ENCODE data around the gene TRAF3IP3.

Gene TRAF3IP3

DNA sequence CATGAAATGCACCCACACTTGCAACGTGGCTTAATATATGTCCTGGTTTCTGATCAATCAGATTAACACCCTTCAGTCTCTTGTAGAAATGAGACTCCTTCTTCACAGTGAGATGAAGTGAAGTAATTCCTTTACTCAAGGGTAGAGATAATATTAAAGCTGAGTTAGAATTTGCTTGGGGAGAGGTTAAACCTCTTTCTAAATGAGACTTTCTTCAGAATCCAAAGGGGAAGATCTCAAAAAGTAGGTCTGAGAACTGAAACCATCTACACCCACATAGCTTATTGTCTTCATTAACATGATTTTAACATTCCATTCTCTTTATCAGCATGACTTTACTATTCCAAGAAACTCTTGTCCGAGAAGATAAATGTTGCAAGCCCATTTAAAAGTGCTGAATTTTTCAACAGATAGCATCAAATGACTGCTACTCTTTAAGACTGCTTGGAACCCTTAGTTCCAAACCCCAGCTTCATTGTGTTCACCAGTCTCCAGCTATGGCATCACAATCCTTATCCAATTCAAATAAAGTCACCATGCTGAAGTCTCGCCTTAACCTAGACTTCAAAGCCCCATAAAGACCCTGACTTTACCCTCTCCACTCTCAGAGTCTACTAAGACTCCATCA, 19.2 kb upstream of the TRAF3IP3 start:
- DNase-seq, result no peak

DNA sequence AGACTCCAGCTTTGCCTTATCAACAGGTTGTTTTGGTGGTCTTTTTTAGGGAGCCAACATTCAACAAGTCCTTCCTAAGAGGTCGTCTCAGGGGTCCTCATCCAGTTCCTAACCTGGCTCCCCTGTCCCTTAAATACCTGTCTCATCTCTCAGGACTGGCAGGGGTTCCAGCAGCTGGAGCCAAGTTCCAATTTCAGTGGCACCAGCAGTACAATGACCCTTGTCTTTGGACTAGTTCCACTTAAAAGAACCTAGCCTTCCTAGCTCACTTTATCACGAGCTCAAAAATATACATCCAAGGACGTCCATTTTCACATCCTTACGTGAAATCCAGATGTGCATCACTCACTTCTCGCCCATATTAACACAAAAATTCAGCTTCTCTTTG, 18.7 kb upstream of the TRAF3IP3 start:
- no peak for DNase-seq

DNA sequence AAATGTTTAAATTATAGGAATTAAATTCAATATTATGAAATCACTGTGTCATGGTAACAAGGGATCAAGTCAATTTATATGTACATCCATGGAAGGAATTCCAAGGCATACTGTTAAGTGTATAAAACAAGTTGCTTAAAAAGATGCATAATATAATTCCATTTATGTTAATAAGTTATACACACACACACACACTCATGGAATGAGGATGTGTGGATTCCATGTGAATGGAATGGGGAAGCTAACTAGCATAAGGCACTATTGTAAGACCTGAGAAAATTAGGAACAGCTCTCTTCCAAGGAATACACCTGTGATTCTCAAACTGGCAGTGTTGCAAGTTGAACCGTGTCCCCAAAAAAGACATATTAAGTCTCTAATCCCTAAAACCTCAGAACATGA, 17.6 kb upstream of the TRAF3IP3 start:
- no peak for DNase-seq

DNA sequence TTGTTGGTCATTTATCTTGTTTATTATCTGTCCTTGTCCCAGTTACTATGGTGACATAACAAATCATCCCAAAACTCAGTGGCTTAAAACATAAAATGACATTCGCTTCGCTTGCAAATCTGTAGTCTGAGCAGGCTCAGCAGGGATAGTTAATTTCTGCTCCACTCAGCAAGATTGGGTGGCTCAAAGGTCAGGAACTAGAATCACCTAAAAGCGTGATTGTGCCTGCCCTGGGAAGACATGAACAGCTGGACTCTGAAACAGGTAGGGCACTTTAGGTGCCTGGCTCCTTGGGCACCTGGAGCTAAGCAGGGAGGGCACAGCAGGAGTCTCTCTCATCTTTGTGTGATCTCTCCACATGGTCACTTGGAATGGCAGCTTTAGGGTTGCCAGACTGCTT, 14.7 kb upstream of the TRAF3IP3 start:
- no peak for DNase-seq

DNA sequence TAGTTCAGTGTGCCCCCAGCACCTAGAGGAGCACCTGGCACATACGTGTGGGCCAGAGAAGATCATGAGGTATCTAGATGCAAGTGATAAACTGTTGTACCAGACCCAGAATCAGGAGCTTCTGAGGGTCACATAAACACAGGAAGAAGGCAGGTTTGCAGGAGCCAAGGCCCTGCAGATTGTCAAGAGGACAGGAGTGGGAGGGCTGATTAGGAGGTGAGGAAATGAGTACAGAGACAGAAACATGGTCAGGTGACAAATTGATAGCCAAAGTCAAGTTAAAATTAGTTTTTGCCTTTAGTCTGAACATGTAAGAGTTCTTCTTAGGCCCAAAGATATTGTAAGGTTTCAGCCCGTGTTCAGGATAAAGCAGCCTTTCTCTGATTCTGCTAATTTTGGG, 14.0 kb upstream of the TRAF3IP3 start:
- no peak for DNase-seq

DNA sequence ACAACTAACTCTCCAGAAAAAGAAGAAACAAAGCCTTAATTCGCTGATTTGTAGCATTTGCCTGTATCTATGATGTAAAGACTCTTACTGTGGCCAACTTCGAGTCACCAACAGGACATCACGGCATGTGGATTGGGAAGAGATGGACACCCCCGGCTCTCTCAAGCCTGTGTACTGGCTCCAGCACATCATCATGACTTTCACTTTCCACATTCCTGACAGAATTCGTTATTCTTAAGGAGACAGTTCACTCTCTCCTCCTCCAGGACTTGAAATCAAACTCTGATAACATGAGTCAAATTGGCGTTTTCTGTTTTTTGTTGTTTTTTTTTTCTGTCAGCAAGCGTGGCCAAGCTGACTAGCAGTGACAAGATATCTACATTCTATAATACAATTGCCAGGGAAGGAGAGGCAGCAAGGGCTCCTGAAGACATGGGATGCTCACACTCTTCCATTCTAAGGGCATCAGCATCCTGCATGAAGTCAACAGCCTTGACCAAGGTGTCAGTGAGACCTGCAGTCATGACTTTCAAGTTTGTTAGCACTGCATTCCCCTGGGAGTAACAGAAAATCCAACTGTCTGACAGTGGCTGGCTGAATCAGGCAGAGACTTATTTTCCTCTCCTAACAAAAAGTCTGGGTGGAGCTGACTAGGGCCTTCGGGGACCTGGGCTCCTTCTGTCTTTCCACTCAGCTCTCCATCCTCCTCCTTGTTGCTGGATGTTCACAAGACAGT, 13.3 kb upstream of the TRAF3IP3 start:
- peak in 2 of 51 donors; percentile 26 to 38 for DNase-seq

DNA sequence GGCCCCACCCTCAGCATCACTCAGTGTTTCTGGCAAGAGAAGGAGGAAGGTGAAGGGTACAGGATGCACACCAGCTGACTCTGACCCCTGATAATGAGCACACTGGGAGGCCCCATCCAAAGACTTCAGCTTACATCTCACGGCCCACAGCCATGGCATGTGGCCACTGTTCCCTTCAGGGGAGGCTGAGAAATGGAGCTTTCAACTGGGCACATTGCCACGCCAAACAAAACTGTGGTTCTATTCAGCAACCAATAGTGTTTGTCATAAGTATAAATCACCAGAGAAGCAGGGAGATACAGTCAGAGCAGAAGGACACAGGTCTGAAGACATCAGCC, 12.7 kb upstream of the TRAF3IP3 start:
- peak in 10 of 51 donors; percentile 3 to 38 (median 16) for DNase-seq

DNA sequence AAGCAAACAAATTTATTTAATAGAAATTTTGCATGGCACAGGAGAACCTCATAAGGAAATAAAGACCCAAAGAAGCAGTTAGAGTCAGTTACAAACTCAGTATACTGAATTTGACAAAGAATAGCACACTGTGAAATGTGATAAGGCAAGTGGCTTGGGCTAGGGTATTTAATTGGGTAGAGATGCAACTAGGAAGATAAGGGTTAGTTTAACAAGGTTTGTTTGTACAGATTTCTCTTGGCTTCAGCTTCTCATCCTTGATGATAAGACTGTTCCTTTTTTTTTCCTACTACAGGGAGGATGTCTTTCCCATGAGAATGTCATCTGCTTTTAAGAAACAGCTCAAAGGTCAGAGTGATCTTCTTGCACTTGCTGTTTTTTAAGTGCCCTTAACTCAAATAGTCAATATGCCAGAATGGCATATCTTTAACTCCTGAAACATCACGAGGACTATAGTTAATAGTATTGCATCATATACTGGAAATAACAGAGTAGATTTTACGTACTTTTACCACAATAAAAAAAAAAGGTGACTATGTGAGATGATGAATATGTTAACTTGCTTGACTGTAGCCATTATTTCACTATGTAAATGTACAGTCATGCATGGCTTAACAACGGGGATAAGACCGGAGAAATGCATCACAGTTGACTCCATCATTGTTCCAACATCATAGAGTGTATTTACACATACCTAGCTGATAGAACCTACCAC, 9.2 kb upstream of the TRAF3IP3 start:
- no peak for DNase-seq

DNA sequence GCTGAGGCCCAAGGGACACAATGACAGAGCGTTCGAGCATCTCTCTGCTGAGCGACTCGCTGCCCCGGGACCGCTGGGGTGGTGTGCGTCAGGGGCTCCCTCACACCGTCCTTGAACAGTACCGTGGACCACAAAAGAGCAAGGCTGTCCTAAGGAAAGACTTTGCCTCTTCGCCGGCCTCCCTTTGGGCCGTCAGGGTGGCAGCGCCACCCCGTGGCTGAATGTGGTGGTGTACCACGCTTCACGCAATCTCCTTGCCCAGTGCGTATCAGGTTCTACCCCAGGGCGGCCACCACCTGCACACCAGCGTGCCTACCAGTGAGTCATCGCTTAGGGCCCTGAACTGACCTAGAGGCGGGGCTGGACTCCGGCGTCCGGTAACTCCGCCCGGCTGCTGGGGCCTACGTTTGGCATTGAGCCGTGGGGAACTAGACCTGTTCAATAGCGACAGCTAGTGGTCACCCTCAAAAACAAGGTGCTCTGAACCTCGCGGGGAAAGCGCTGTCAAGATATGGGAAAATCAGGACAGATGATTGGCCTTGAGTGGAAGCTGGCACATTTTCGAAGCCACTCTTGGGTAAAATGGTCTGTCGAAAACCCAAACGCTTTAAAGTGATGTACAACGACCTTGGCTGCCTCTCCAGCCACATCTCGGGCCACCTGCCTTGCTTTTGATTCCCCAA, 8.1 kb upstream of the TRAF3IP3 start:
- peak; percentile 28 to 88 (median 73) for DNase-seq

DNA sequence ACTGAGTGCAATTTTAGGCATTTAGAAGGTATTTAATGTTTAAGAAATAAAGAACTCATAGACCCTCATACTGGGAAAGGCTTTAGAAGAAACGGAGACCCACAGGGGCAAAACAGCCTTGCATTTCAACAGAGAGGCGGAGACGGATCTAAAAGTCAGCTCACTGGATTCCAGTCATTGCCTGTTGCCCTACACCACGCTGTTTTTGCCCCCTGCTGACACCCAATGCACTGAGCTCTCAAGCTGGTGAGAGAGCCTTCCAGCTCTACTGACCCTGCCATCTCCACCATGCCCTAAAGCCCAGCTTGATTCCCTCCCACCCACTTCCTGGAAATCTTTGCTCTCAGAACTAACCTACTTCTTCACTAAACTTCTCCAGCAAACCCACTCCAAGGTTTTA, 7.2 kb upstream of the TRAF3IP3 start:
- no peak for DNase-seq

DNA sequence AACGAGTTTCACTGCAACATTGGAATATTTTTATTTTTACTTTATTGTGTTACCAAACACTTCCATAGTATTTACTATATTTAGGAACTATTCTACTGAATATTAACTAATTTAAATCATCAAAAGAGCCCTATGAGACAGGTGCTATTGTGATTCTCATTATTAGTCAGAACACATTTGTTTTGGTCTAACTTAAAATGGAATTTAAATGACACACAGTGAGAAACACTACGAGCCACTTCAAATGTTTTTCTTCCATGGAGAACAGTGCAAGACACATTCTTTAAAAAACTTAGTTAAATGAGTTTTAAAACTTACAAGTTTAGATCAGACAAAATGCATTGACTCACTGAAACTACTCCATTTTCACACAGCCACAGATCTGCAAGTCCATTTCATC, 6.6 kb upstream of the TRAF3IP3 start:
- DNase-seq, result no peak

DNA sequence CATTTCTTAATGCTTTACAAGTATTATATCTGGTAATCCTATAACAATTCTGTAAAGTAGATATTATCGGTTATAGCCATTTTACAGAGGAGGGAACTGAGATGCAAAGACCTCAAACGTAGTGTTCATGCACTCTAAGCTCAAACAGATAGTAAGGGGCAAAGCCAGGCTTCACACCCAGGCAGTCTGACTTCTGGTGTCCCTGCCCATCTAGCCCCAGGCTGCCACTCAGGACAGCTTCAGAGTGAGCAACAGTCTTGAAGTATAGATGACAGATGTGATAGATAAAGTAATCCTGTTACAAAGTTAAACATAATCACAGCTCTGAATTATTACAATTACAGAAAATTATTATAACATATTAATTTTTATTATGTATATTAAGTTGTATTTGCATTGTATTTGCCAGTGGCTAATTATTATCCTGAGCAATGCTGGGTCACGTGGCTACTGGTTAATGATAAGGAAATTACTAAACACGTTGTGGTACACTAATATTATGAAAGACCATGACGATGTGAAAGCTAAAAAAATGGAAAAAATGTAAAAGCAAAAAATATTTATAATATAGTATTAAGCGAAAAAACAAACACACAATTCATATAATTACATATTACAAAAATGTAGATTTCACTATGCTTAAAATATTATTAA, 6.1 kb upstream of the TRAF3IP3 start:
- DNase-seq, result no peak

DNA sequence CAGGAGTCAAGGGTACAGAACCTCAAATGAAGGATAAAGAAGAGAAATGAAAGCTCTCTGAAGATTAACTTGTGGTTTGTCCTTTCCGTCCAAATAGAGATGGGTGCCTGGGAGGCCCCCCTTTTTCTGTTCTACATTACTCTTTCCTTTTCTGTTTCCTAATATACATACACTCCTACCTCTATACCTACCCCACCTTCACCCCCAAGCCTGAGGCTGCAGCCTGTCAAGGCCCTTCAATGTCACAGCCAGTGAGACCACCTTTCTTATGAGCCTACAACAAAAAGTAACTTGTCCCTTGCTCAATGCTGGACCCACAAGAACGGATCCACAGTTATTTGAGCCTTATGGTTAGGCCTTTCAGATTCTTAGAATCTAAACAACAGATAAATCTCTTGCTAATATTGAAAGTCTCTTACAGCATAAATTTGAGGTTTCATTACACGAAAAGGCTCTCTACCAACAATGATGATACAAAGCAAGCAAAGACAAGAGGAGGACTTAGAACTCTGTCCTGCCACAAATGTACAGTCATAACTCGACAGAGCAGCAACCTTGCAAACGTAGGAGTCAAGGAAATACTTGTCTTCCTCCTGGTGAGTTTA, 4.1 kb upstream of the TRAF3IP3 start:
- no peak for DNase-seq

DNA sequence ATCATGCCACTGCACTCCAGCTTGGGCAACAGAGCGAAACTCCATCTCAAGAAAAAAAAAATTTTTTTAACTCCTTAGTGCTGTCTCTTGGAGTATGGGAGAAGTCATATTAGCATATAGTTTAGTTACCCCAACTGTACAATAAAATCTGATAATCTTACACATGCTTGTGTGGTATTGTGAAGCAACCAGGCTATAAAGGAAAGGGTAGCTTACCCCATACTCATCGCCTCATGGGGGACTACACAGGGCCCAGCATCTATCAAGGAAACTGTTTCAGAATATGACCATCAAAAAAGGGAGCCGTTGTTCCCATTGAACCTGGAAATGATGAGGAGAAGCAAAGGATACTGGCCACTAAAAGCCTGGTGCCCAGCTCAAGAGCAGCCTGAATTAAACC, 3.0 kb upstream of the TRAF3IP3 start:
- DNase-seq, result no peak

DNA sequence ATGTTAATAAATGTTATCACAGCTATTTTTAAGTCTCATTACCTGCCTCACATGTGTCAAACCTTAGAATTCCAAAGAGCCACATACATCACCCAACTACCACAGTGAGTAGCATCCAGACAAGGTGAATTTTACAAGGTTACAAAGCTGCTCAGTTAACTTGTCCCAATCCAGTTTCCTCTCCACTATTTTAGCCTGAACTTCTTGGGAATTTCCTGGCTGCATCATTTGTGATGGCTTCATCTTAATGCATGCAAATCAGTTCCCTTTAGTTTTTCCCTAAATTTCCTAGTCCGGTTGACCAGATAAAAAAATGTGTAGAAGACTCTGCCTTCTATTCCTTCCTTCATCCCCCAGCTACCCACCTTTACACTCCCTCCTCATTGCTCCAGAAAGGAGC, 597 bp upstream of the TRAF3IP3 start:
- DNase-seq, result no peak

DNA sequence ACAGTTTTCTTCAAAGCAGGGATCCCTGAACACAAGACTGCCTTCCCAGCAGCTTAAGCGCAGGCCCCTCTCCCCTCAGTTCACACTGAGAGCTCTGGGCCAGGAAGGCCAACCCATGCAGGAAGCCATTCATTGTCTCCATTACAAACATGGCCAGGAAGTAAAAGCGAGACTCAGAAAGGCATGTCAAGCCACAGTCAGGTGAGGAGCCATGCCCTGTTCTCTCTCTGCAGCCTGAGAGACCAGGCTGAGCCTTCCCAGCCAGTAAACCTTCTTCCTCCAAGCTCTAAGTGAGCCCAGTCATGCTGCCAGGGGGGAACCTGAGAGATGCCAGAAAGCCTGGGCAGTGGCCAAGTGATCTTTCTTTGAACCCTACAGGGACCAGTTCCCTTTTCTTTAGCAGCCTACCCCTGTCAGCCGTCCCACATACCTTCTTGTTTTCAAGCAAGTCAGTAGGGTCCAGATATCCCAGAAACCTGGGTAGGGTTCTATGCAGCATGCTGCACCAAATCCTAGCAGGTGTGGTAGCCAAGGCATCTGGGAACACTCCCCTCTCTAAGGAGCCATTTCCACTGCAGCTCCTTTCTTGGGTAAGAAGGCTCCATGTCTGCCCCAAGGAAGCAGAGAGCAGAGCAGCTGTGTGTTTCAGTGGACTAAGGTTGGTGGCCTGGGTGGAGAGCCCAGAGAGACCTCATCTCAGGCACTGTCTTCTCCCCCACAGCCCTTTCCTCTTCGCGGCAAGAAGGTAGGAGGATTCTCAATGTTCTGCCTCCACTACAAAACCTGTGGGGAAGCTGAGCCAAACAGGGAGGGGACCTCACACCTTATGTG, 977 bp downstream of the TRAF3IP3 start:
- DNase-seq, result peak in 17 of 51 donors; percentile 3 to 50 (median 12)

DNA sequence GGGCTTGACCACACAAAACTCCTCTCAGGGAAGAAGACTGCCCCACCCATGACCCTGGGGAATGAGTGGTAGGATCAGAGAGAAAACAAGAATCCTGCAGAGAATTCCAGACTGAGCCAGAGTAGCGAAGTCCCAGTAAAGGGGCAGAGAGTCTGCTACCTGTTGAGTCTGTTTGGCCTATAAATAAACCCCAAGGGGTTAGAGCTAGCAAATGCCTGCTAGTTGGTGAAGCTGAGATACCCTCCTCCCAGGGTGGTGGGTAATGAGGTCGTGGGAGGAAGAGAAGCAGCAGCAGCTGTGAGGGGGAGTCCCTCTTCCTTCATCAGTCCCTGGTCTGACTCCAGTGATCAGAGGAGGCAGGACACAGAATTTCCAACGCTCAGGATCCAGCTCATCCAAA, 2.5 kb downstream of the TRAF3IP3 start:
- DNase-seq, result no peak

DNA sequence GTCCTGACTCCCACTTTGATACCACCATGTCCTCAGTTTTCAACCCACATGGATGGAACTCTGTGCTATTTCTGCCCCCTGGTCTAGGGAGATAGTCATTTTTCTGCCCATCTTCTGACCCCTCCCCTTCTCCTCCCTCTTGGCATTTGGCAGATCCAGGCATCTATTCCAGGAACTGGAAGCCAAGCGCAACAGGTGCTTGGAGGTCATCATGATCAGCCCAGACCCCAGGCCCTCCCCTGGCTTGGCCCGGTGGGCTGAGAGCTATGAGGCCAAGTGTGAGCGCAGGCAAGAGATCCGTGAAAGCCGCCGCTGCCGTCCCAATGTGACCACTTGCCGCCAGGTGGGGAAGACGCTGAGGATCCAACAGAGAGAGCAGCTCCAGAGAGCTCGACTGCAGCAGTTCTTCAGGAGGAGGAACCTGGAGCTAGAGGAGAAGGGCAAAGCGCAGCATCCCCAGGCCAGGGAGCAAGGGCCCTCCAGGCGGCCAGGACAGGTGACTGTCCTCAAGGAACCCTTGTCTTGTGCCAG, 4.0 kb downstream of the TRAF3IP3 start:
- DNase-seq, result no peak

DNA sequence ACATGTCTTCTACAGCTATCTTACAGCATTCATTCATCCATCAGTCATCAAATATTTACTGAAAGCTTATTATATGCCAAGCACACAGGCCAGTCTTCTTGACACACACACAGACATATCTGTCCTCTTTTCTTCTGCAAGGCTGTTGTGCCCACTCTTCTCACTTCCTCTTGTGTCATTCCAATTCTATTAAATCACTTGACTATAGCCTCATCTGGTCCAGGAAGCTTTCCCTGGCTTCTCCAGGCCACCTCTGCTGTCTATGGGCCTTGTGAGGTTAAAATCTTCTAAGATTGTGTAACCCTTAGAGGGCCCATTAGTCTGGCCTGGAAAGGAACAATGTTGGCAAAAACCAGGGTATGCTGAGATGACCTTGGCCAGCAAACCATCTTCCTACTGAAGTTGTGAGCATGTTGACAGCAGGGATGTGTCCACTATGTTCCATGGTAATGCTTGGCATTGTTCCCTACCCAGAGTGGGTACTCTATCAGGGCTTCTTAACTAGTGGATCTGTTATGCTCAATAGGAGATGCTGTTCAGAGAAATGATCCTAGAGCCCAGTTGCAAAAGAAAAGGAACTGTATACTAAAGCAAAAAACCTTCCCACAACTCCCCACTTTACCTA, 5.3 kb downstream of the TRAF3IP3 start:
- DNase-seq, result no peak

DNA sequence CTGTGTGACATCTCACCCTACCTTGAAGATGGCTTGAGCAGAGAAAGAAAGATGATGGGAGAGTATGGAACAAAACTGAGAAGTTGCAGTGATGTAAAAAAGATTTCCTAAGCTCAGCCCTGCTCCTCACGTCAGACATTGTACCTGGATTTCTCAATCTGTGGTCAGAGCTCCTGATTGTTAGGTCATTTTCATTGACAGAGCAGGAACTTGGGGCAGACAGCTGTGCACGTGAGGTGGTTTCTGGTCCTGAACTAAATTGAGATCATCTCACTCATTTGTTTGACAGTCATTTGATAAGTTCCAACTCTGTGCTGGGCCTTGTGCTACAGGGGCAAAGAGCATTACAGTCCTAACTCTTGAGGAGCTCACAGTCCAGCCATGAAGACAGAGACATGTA, 10.2 kb downstream of the TRAF3IP3 start:
- DNase-seq, result no peak

Data from hypothalamus (tissue), 51 donors.